Measurements from ENCODE around the gene KIAA0753. TPM values are rescaled to one million over a fixed set of nuclear protein-coding genes. Genes with fewer than 3 reads are reported as not detected.
A peak's percentile ranks its signal among the peaks of the same experiment; 100 is the strongest.

The KIAA0753 gene
- total and polyA plus RNA-seq, 8 donors, result 3.8 to 138 (median 17.6) TPM

- 77 to 94% (median 93%) methylated on average over 3 of the region's 3 CpGs for WGBS, 5 donors
Measured at GRCh38 chr17:6608321-6608720, 32.2 kb downstream of the KIAA0753 start.

DNA sequence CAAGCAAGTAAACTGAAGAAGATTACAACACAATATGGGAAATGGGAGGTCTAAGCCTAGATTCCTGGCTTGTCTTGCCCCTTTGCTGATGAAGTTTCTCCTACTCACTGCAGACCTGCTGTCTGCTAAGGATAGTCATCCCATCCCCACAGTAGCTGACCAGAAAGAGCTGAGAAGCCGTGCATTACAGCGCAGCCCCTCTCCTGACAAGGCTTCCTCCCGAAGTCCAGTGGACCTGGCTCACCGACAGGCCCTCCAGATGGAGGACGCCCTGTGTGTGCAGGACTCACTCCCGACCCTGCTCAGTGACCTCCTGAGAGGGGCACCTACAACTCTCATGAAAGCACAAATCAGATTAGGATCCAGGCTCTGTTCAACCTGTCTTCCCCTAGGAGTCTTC, 35.4 kb downstream of the KIAA0753 start:
- Histone ChIP-seq H3K4me1 (peaks cover under 1 to 18% (median 8%) of the 10 kb centered on the region in 4 donors), H3K27ac (no peak overlapping the region), H3K36me3 (peaks cover 44 to 81% (median 79%) of the 10 kb centered on the region in 4 donors), H3K9me3 (no peaks in the 10 kb centered on the region), H3K27me3 (no peaks in the 10 kb centered on the region), H3K4me3 (no peak overlapping the region)
- TF ChIP-seq POLR2AphosphoS5 (IDR thresholded peaks at IDR 0.05) (no peak), EP300 (IDR thresholded peaks at IDR 0.05) (no peak), POLR2A (IDR thresholded peaks at IDR 0.05) (no peak)
- TF ChIP-seq, protein P1, sequence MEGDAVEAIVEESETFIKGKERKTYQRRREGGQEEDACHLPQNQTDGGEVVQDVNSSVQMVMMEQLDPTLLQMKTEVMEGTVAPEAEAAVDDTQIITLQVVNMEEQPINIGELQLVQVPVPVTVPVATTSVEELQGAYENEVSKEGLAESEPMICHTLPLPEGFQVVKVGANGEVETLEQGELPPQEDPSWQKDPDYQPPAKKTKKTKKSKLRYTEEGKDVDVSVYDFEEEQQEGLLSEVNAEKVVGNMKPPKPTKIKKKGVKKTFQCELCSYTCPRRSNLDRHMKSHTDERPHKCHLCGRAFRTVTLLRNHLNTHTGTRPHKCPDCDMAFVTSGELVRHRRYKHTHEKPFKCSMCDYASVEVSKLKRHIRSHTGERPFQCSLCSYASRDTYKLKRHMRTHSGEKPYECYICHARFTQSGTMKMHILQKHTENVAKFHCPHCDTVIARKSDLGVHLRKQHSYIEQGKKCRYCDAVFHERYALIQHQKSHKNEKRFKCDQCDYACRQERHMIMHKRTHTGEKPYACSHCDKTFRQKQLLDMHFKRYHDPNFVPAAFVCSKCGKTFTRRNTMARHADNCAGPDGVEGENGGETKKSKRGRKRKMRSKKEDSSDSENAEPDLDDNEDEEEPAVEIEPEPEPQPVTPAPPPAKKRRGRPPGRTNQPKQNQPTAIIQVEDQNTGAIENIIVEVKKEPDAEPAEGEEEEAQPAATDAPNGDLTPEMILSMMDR (IDR thresholded peaks at IDR 0.05), result no peak
- 91 to 98% (median 95%) methylated on average over 6 of the region's 6 CpGs for WGBS, 5 donors
- intact Hi-C loops (cut with DNase I; ENCODE audit: low total_unique reads), result no loop called here
- no peak for DNase-seq

More at GRCh38 chr17:6608321-6608720, 32.2 kb downstream of the KIAA0753 start:
- Histone ChIP-seq H3K36me3 (peaks cover 48 to 86% (median 83%) of the 10 kb centered on the region in 4 donors), H3K4me1 (peaks cover 0 to 8% (median 3%) of the 10 kb centered on the region in 4 donors), H3K4me3 (no peak overlapping the region), H3K27ac (no peak overlapping the region), H3K27me3 (no peaks in the 10 kb centered on the region), H3K9me3 (no peaks in the 10 kb centered on the region)
- no peak for DNase-seq
- intact Hi-C loops (cut with DNase I; ENCODE audit: low total_unique reads), result no loop called here
- TF ChIP-seq POLR2A (IDR thresholded peaks at IDR 0.05), result no peak
- no peak for TF ChIP-seq POLR2AphosphoS5 (IDR thresholded peaks at IDR 0.05)
- TF ChIP-seq, protein P1 (IDR thresholded peaks at IDR 0.05), result no peak
- TF ChIP-seq EP300 (IDR thresholded peaks at IDR 0.05), result no peak

DNA sequence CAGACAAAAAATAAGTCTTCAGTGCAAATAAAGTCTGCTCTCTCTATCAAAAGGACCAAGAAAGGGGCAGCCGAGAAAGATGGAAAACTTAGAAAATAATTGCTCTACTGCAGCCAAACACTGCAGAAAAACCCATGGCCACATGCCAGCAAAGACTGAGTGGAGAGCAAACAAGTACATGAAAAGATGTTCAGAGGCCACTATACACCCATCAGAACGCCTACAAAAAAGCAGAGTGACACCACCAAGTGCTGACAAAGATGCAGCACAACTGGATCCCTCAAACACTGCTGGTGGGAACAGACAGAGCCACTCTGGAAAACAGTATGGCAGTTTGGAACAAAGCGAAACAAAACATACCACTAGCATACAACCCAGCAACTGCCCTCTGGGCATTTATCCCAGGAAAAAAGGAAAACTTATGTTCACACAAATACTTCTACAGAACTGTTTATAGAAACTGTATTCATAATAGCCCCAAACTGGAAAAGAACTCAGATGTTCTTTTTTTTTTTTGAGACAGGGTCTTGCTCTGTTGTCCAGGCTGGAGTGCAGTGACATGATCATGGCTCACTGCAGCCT, 36.7 kb downstream of the KIAA0753 start:
- Histone ChIP-seq H3K36me3 (peaks cover 32 to 78% (median 70%) of the 10 kb centered on the region in 4 donors), H3K4me1 (peaks cover 9 to 31% (median 20%) of the 10 kb centered on the region in 4 donors), H3K9me3 (no peaks in the 10 kb centered on the region), H3K4me3 (no peak overlapping the region), H3K27me3 (no peaks in the 10 kb centered on the region), H3K27ac (peak overlapping the region in 1 of 5 donors; percentile 10)
- 45 to 62% (median 53%) methylated on average over 3 of the region's 3 CpGs for WGBS, 5 donors
- intact Hi-C loops (cut with DNase I; ENCODE audit: low total_unique reads), result no loop called here
- peak; percentile 29 to 68 for DNase-seq
- TF ChIP-seq, protein P1 (IDR thresholded peaks at IDR 0.05), result no peak
- no peak for TF ChIP-seq EP300 (IDR thresholded peaks at IDR 0.05)
- TF ChIP-seq POLR2AphosphoS5 (IDR thresholded peaks at IDR 0.05), result no peak
- TF ChIP-seq POLR2A (IDR thresholded peaks at IDR 0.05), result no peak

DNA sequence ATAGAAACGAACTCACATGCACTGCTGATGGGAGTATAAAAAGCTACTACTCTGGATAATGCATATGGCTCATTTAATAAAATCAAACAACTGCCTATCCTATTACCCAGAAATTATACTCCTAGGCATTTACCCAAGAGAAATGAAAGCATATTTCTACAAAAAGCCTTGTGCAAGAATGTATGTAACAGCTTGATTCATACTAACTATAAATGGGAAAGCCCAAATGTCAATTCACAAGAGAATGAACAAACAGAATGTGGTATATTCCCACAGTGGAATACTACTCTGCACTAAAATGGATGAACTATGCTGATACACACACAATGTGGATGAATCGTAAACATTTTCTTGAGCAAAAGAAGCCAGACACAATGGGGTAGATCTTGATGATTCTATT, 38.4 kb downstream of the KIAA0753 start:
- Histone ChIP-seq H3K4me1 (peaks cover 20 to 45% (median 34%) of the 10 kb centered on the region in 4 donors), H3K9me3 (no peaks in the 10 kb centered on the region), H3K27ac (no peak overlapping the region), H3K27me3 (no peaks in the 10 kb centered on the region), H3K4me3 (no peak overlapping the region), H3K36me3 (peaks cover 16 to 68% (median 61%) of the 10 kb centered on the region in 4 donors)
- TF ChIP-seq EP300 (IDR thresholded peaks at IDR 0.05) (no peak), POLR2AphosphoS5 (IDR thresholded peaks at IDR 0.05) (no peak), POLR2A (IDR thresholded peaks at IDR 0.05) (no peak)
- TF ChIP-seq, protein P1 (IDR thresholded peaks at IDR 0.05), result no peak
- DNase-seq, result no peak
- WGBS, 5 donors, result 88 to 95% (median 94%) methylated on average over 2 of the region's 2 CpGs
- intact Hi-C loops (cut with DNase I; ENCODE audit: low total_unique reads), result no loop called here
